Panc1 (cell line): ENCODE measurements around the gene MLLT10. TPM values are rescaled to one million over a fixed set of nuclear protein-coding genes. Genes with fewer than 3 reads are reported as not detected.

Experiments used
- ATAC-seq: fragments of 200-7000 bp; cut with Tn5 transposase; 2 replicates; pipeline ENCODE4 v1.9.1; 2020; ENCODE audit warnings: mild to moderate bottlenecking, moderate library complexity
- BruUV-seq: library from RNA; stranded (reverse); fragments of 400-500 nt; replicated peaks from 2 replicates; lab custom pipeline; 2021; lab: Mats Ljungman, UMichigan
- CTCF ChIA-PET: fragments of 300-600 bp; sonication (Branson Sonifier 250); formaldehyde crosslinking; loops from one replicate; lab custom pipeline; 2022; ENCODE audit warnings: antibody characterized with exemption; lab: Charles Lee
- POLR2A ChIA-PET: fragments of 300-600 bp; sonication (Branson Sonifier 250); formaldehyde crosslinking; loops from one replicate; lab custom pipeline; 2022; ENCODE audit warnings: antibody characterized with exemption; lab: Charles Lee
- DNase-seq: peaks from one replicate; pipeline ENCODE4 v3.0.0-alpha.2; 2010; ENCODE audit warnings: low read depth, low spot score
- H3K27ac ChIP-seq: 2 replicates; pipeline ENCODE4 v1.5.1; 2011; ENCODE audit warnings: mild to moderate bottlenecking, low read length, inconsistent platforms
- H3K27me3 ChIP-seq: fragments of 200-500 bp; sonication (Bioruptor generic); 2 replicates; pipeline ENCODE4 v1.6.0; 2014; ENCODE audit warnings: low read length, inconsistent platforms; ENCODE audit not compliant: control insufficient read depth, insufficient read depth
- H3K36me3 ChIP-seq: fragments of 200-500 bp; sonication (Bioruptor generic); 2 replicates; pipeline ENCODE4 v1.5.1; 2014; ENCODE audit warnings: inconsistent platforms, mild to moderate bottlenecking, low read length, moderate library complexity; ENCODE audit not compliant: control insufficient read depth, insufficient read depth
- H3K4me1 ChIP-seq: 2 replicates; pipeline ENCODE4 v1.5.1; 2011; ENCODE audit warnings: inconsistent platforms, mild to moderate bottlenecking, low read length, moderate library complexity; ENCODE audit not compliant: control insufficient read depth, insufficient read depth
- H3K4me3 ChIP-seq, 2 experiments: 2 replicates each; pipeline ENCODE4 v1.5.1; 2011 to 2012; ENCODE audit warnings: low read depth in 2 of 2, low read length in 2 of 2, mild to moderate bottlenecking in 2 of 2, inconsistent platforms in 1 of 2, moderate library complexity in 1 of 2
- H3K9me3 ChIP-seq: fragments of 200-500 bp; sonication (Bioruptor generic); 2 replicates; pipeline ENCODE4 v1.5.1; 2014; ENCODE audit warnings: low read depth, mild to moderate bottlenecking, inconsistent platforms, low read length, moderate library complexity; ENCODE audit not compliant: control insufficient read depth, insufficient read depth
- CTCF ChIP-seq: fragments of 450-650 bp; IDR thresholded peaks from 2 replicates; pipeline ENCODE4 v1.5.1; 2017; ENCODE audit warnings: mild to moderate bottlenecking
- POLR2AphosphoS5 ChIP-seq: IDR thresholded peaks from 2 replicates; pipeline ENCODE4 v1.6.1; 2012; ENCODE audit warnings: mild to moderate bottlenecking, low read depth, low read length, moderate library complexity
- REST ChIP-seq, 2 experiments: IDR thresholded peaks; 2 replicates each; pipeline ENCODE4 v1.6.1; 2011 to 2012; ENCODE audit warnings: low read depth in 2 of 2, control low read depth in 1 of 2, low read length in 1 of 2, mild to moderate bottlenecking in 1 of 2, moderate library complexity in 1 of 2; ENCODE audit not compliant: insufficient read depth in 1 of 2
- SIN3A ChIP-seq: IDR thresholded peaks from 2 replicates; pipeline ENCODE4 v1.6.1; 2012; ENCODE audit warnings: low read depth, mild to moderate bottlenecking, low read length, moderate library complexity, borderline replicate concordance; ENCODE audit not compliant: insufficient read depth
- TCF7L2 ChIP-seq: IDR thresholded peaks from 2 replicates; pipeline ENCODE4 v1.6.1; 2011; ENCODE audit warnings: mild to moderate bottlenecking, low read depth, low read length, inconsistent platforms
- in situ Hi-C: cut with HindIII; loops from 2 replicates; pipeline ENCODE4 v1.10.0; 2016; ENCODE audit warnings: low sequenced_read_pairs, low pct_unique_long_range_greater_than_20kb
- intact Hi-C: fragments of 100-400 bp; cut with micrococcal nuclease; formaldehyde crosslinking; loops from one replicate; pipeline ENCODE4 v1.10.0; 2022; ENCODE audit not compliant: unreplicated experiment
- total RNA-seq: library from RNA; stranded (reverse); gene quantifications from one replicate; pipeline ENCODE4 v1.2.1, GENCODE V29; 2021; ENCODE audit not compliant: unreplicated experiment

MLLT10 gene
- total RNA-seq, 1 experiment from 2014 or later: 33.4 TPM

- ATAC-seq: no peak
- Histone ChIP-seq H3K9me3 (no peaks in the 10 kb centered on the region), H3K4me3 (no peak overlapping the region), H3K4me1 (peaks cover 51% of the 10 kb centered on the region), H3K27me3 (no peaks in the 10 kb centered on the region), H3K27ac (peak overlapping the region; percentile 86), H3K36me3 (no peaks in the 10 kb centered on the region; the same call in 1 of the 2 replicates)
- DNase-seq: no peak
- in situ Hi-C loops: no loop called here
- intact Hi-C loops: no loop called here
- POLR2A ChIA-PET: interaction anchor here (1.2 kb wide), 1 partner anchor 12 kb away, joined by 6 read pairs; no protein-coding TSS in a partner anchor
- TF ChIP-seq TCF7L2 (no peak), SIN3A (no peak), REST (IDR thresholded peaks at IDR 0.05; ENCODE audit: insufficient read depth in 1 of 2, low read depth in 2 of 2, low read length in 1 of 2) (no peak), POLR2AphosphoS5 (no peak), CTCF (no peak)
- BruUV-seq: no TSS peak
- CTCF ChIA-PET: no interaction called here
Observed at GRCh38 chr10:21508706-21509331, 25.2 kb upstream of the MLLT10 start.

GRCh38 chr10:21509341-21510240 is 24.4 kb upstream of the MLLT10 start:
- no TSS peak for BruUV-seq
- H3K9me3 ChIP-seq: no peaks in the 10 kb centered on the region
- no peak for DNase-seq
- intact Hi-C loops: no loop called here
- H3K4me1 ChIP-seq: peaks cover 48% of the 10 kb centered on the region
- H3K27me3 ChIP-seq: no peaks in the 10 kb centered on the region
- TF ChIP-seq CTCF (no peak), SIN3A (no peak), REST (IDR thresholded peaks at IDR 0.05; ENCODE audit: insufficient read depth in 1 of 2, low read depth in 2 of 2, low read length in 1 of 2) (no peak), POLR2AphosphoS5 (no peak), TCF7L2 (no peak)
- no peaks in the 10 kb centered on the region; the same call in 1 of the 2 replicates for H3K36me3 ChIP-seq
- ATAC-seq: no peak
- H3K27ac ChIP-seq: peak overlapping the region; percentile 86
- in situ Hi-C loops: no loop called here
- CTCF ChIA-PET: no interaction called here
- no peak overlapping the region for H3K4me3 ChIP-seq
- POLR2A ChIA-PET: no interaction called here
